ENCODE data around the gene PURA. TPM values are rescaled to one million over a fixed set of nuclear protein-coding genes. Genes with fewer than 3 reads are reported as not detected.

The PURA gene
- total RNA-seq, 1 experiment from 2014 or later: 3.6 TPM

DNA sequence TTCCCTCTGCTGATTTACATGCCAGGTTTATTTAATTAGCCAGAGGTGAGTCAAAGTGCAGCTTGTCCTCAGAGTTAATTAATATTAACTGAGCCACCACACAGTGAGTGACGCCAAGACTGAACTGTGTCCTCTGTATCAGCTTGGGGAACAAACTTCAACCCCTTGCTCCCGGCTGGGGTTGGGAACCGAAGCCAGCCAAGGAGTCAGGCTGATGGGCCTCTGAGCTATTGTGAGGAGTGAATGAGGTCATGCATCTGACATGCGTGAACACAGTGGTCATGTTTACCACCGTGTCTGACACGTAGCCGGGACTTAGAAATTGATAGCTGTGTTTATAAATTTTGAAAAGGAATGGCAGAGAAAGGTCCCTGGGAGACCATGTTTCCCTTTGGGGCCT, 28.9 kb downstream of the PURA start:
- H3K23ac ChIP-seq (ENCODE audit: insufficient read length, low read depth, low read length): no peak overlapping the region
- H3K4me3 Mint-ChIP-seq: no peak overlapping the region

More for the DNA sequence above, 28.9 kb downstream of the PURA start:
- H2AFZ ChIP-seq (ENCODE audit: low read length): no peak overlapping the region
- H3K27me3 ChIP-seq (ENCODE audit: insufficient read depth, low read length): peaks cover 26% of the 10 kb centered on the region
- H3K27ac Mint-ChIP-seq: no peak overlapping the region
- no peaks in the 10 kb centered on the region for H3K4me1 ChIP-seq (ENCODE audit: insufficient read depth, low read length)
- TF ChIP-seq, protein P1, sequence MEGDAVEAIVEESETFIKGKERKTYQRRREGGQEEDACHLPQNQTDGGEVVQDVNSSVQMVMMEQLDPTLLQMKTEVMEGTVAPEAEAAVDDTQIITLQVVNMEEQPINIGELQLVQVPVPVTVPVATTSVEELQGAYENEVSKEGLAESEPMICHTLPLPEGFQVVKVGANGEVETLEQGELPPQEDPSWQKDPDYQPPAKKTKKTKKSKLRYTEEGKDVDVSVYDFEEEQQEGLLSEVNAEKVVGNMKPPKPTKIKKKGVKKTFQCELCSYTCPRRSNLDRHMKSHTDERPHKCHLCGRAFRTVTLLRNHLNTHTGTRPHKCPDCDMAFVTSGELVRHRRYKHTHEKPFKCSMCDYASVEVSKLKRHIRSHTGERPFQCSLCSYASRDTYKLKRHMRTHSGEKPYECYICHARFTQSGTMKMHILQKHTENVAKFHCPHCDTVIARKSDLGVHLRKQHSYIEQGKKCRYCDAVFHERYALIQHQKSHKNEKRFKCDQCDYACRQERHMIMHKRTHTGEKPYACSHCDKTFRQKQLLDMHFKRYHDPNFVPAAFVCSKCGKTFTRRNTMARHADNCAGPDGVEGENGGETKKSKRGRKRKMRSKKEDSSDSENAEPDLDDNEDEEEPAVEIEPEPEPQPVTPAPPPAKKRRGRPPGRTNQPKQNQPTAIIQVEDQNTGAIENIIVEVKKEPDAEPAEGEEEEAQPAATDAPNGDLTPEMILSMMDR (conservative IDR thresholded peaks at IDR 0.05): no peak
- H3K36me3 Mint-ChIP-seq (ENCODE audit: insufficient read depth in 1 of 3, low read depth in 3 of 3): no peaks in the 10 kb centered on the region
- no peak overlapping the region for H2BK120ac ChIP-seq (ENCODE audit: low read depth, low read length, poor library complexity, severe bottlenecking)
- H3K4ac ChIP-seq (ENCODE audit: low read depth, low read length): no peak overlapping the region
- no peak overlapping the region for H3K18ac ChIP-seq (ENCODE audit: insufficient read length, low read depth, low read length)
- DNase-seq: no peak
- H3K4me1 Mint-ChIP-seq: peaks cover 12 to 13% of the 10 kb centered on the region in 2 experiments
- no peaks in the 10 kb centered on the region for H3K9me3 ChIP-seq (ENCODE audit: control insufficient read depth, low read depth, low read length)
- no peak overlapping the region for H2BK20ac ChIP-seq (ENCODE audit: low read depth, low read length, poor library complexity, severe bottlenecking)
- no peak overlapping the region for H3K27ac ChIP-seq (ENCODE audit: insufficient read length, low read depth, low read length)
- no peak overlapping the region for H4K91ac ChIP-seq (ENCODE audit: insufficient read length, low read depth, low read length)
- no peak overlapping the region for H4K8ac ChIP-seq (replicated peaks; ENCODE audit: insufficient read length, low read depth, low read length)
- no peak overlapping the region for H3K4me2 ChIP-seq (ENCODE audit: insufficient read depth, insufficient read length, low read length)
- peaks cover 50% of the 10 kb centered on the region for H3K27me3 Mint-ChIP-seq (ENCODE audit: low read depth)
- H3K14ac ChIP-seq (ENCODE audit: insufficient read depth, low read length): no peak overlapping the region
- H3K9ac ChIP-seq (ENCODE audit: extremely low read depth, insufficient read length, low read length): no peak overlapping the region
- no peak overlapping the region for H2BK5ac ChIP-seq (ENCODE audit: insufficient read length, low read length)
- WGBS (ENCODE audit: extremely low coverage, insufficient read length, low lambda C conversion rate): no CpG with 5 or more reads among the region's 7 CpGs
- no peak overlapping the region for H2BK15ac ChIP-seq (ENCODE audit: low read depth, low read length)
- H3K79me1 ChIP-seq (ENCODE audit: insufficient read depth, low read depth, low read length, poor library complexity, severe bottlenecking): no peaks in the 10 kb centered on the region
- no peaks in the 10 kb centered on the region for H3K79me2 ChIP-seq (ENCODE audit: insufficient read depth, low read length)
- H2BK12ac ChIP-seq (ENCODE audit: insufficient read length, low read depth, low read length): no peak overlapping the region
- H3K9me3 Mint-ChIP-seq: no peaks in the 10 kb centered on the region; a peak in 1 of 5 replicates
- H4K5ac ChIP-seq (ENCODE audit: insufficient read length, low read depth, low read length): no peak overlapping the region
- no peak overlapping the region for H2AK5ac ChIP-seq (ENCODE audit: insufficient read length, low read length)
- no peak overlapping the region for H3T11ph ChIP-seq (ENCODE audit: low read length)
- no peak overlapping the region for H3K56ac ChIP-seq (ENCODE audit: insufficient read length, low read depth, low read length)
- no peaks in the 10 kb centered on the region for H4K20me1 ChIP-seq (ENCODE audit: control insufficient read depth, insufficient read depth, insufficient read length)
- peaks cover 8% of the 10 kb centered on the region for H3K23me2 ChIP-seq (ENCODE audit: insufficient read length, low read depth, low read length, poor library complexity, severe bottlenecking)
